CD4-positive, alpha-beta T cell treated with Interleukin-6 at 100 ng/mL for 8 hours (primary cell): ENCODE data around the gene RNF123.
"Not testable (repeated sequence)": the region's sequence is repeated elsewhere in the genome, so short reads cannot be mapped to it uniquely, and the experiment has no call there.

Experiments used
- DNase-seq: peaks from one replicate; pipeline ENCODE4 v3.0.0-alpha.2; 2020; ENCODE audit warnings: mixed read lengths, low spot score

The RNF123 gene

DNA sequence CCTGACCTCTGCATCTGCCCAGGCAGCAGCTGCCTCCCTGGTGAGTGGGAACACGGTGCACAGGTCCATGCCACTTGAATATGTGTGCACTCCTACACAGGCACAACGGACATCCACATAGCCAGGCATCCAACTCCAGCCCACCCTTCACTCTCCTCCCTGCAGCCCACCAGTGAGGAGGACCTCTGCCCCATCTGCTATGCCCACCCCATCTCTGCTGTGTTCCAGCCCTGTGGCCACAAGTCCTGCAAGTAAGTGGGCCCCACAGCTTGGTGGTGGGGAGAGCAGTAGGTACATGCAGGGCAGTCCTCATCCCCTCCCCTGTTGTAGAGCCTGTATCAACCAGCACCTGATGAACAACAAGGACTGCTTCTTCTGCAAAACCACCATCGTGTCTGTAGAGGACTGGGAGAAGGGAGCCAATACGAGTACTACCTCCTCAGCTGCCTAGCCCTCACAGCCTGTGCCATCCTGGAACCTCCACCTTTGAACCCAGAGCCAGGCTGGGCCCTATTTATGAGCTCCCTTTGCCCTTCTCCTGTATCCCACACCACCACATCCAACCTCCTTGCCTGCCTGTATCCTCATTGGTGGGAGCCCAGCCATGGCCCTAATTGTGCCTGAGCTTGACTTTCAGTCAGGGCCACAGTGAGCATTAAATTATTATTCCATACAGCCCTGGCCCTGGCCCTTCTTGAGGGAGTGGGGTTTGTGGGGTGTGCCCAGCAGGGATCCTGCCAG is 31.7 kb downstream of the RNF123 start:
- DNase-seq: no peak

DNA sequence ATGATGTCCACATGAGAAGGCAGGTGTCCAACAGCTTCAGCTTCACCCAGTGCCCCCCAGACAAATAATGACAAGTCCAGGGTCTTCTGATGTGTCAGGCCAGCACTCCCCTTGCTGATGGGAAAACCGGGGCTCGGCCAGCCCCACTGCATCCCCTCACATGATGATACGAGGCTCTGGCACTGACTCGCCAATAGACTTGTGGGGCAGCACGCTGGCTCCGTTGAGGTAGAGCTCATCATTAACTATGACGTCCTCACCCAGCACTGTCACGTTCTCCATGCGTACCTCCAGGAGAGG is 32.2 kb downstream of the RNF123 start:
- DNase-seq: no peak

DNA sequence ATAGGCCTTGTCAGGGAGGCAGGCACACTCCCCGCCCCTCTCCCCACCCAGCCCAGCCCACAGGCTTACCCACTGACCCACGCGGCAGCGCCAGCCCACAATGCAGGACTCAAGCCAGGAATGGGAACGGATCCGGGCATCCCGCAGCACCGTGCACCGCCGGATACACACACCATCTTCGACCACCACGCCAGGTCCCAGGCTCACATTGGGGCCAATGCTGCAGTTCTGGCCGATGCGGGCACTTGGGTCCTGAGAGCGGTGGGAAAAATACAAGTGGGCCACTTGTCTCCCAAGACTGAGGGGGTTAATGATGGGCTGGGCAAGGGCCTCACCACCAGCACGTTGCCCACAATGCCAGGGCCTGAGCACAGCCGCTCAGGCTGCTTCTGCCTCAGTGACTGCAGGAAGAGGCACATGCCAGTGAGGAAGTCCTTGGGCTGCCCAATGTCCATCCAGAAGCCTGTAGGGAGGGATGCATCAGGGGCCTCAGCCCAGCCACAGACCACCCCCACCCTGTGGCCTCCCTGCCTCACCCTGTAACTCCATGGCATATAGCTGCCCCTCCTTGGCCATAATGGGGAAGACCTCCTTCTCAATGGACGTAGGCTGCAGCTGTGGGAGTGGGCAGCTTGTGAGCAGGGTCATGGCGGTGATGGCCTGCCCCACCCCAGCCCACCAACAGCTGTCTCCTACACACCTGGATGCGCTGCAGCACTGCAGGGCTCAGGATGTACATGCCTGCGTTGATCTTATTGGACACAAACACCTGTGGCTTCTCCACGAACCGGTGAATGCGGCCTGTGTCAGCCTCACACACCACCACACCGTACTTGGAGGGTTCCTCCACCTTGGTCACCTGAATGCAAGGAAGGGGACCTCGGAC is 32.8 kb downstream of the RNF123 start:
- no peak for DNase-seq

DNA sequence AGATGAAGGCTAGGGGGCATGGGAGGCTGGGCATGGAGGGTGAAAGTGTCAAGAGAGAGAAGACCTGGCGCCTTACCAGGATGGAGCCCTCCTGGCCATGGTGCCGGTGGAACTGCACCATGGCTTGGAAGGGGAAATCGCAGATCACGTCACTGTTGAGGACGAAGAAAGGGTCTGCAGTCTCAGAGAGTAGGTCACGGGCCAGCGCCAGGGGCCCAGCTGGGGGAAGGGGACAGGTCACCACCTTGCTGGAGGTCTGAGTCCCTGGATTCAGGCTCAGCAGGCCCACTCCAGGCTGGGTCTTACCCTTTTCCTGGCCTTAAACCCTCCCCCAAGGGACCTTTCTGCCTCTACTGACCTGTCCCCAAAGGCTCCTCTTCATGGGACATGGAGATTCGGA is 33.5 kb downstream of the RNF123 start:
- DNase-seq: no peak

DNA sequence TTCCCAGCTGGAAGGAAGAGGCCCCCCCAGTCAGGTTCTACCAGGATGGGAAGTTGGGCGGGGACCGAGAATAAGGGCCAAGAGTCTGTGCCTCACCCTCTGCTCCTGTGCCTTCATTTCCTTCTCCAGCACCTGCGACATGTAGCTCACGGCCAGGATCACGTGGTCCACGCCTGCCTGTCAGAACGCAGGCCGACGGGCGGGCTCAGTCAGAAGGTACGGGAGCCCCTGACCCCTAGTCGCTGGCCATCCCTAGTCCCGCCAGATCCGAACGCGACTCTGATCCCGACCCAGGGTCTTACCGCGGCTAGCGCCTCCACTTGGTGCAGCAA is 33.9 kb downstream of the RNF123 start:
- DNase-seq: peak; percentile 46

DNA sequence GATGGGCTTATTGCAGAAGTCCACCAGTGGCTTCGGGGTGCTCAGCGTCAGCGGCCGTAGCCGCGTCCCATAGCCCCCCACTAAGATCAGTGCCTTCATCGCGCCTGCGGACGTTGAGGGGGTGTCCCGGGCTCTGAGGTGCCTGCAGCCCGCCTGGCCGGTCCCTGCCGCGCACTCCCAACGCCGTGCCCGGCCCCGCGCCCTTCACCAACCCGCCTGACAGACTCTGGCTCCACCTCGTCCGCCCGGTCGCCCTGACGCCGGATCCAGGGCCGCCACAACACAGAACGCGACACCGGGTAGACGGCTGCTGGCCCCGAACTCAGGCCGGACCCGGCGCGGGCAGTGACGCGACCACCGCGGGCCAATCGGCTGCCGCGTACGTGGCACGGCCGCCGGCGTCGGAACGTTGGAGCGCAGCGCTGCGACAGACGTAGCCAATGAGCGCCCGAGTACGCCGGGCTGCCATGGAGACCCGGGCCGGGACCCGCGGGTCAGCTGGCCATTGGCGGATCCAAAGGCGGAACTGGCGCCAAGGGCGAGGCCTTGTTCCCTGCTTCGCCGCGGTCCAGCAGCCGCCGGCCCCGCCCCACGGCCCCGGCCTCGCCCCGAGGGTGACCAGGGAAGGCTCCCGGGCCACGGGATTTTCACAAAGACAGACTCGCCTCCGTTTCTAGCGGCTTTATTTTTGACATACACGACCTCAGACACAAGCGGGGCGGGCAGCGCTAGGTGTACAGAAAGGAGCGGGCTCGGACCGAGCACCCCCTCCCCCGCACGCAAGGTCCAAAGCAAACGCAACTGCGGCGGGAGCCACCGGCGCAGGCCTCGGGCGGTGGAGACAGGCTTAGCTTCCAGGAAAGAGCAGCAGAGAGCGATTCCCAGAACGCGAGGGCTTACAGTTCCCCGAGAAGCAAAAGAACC is 34.5 kb downstream of the RNF123 start, which contains the start of gene GMPPB:
GMPPB (minus strand) TSS at position 324 of the 924 bp plus-strand sequence; CDS start at position 99, 225 bp downstream.
- peak; percentile 91 for DNase-seq

DNA sequence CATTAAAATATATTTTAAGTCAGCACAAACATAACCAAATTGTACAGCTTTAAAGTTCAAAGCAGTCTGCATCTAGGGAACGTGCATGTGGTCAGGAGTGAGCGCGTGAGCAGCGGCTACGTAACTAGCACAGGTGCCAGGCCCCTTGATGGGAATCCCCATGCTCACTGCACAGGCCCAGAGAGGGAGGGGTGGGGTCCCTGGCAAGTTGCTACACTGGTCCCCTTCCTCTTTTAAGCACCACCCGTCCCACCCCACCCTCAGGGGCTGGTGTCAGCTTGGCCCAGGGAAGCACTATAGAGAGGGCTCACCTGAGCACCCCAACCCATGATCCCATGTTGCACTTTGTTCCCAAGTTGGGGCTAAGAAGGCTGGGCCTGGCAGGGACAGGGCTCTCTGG is 35.2 kb downstream of the RNF123 start:
- no peak for DNase-seq

DNA sequence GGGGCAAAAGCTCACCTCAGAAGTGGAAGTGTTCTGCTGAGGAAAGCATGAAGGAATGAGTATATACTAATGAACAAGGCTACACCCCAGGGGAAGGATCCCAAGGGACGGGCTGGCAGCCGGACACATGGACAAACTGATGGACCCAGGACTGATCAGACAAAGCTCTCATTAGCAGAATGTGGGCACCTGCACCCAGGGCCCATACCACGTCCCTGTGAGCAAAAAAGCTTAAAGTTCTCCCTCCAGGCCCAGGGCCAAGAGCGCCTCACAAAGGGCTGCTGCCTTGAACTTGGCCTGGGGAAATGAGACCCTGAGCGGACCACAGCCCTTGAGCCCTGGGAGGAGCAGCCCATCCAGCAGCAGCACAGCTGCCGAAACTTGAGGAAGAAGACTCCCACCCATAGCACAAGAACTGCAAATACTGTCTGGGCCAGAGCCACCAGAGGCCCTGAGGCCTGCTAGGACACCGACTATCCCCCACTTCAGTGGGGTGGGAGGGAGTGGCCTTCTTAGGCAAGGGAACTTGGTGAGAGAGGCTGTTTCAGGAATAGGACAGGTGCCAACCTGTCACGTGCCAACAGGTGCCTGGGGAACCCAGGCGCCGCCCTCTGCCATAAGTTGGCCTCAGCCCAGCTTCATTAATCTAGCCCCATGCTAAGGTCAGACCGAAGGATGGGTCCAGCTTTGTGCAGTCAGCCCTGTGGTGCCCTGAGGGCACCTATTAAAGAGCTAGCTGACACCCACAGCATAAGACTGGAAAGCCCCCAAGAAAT is 36.7 kb downstream of the RNF123 start:
- DNase-seq: no peak

DNA sequence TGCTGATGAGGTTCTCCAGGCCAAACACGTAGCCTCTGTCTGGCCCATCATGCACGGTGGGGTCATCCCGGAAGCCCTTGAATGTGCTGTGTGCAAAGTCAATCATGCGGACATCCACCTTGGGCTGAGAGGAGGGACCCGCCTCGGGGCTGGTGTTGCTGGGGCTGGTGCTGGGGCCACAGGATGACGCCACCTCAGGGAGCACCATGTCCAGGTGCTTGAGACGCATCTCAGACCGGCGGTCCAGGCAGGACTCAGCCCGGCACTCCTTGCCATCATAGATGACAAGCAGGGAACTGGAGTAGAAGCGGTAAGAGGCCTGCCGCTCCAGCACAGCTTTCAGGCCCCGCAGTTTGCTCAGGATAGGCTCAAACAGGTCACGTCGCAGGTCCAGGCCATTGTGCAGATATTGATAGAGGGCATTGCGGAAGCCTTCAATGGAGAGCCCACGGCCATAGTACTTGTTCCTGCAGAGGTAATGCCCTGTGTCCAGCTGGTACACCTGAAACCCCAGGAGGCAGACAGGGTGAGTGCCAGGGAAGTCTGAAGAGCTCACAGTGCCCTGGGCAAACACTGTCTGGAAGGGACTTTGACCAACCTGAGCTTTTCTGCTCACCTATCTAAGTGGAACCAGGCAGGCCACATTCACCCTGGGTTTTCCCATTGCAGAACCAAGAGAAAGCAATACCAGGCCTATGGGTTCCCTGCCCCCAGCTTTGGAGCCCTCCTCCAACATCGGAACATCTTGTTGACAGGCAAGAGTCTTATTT is 38.0 kb downstream of the RNF123 start:
- DNase-seq: no peak

DNA sequence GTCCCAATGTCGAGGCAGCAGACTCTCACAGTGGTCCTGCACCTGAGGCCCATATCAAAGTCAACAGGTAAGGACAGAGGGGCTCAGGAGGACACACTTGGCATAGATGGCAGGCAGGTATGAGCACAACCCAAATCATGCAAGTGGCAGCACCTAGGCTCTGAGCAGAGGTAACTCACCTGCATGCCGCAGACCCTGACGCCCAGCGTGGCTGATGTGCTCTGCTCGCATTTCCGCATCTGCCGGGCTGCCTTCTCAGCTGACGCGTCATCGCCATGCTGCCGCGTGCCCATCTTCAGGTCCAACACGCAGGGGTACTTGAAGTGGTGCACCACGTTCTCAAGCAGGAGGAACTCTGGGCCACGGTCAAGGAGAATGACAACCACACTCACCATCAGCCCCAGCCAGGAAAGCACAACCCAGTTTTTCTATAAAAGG is 38.6 kb downstream of the RNF123 start:
- DNase-seq: no peak

DNA sequence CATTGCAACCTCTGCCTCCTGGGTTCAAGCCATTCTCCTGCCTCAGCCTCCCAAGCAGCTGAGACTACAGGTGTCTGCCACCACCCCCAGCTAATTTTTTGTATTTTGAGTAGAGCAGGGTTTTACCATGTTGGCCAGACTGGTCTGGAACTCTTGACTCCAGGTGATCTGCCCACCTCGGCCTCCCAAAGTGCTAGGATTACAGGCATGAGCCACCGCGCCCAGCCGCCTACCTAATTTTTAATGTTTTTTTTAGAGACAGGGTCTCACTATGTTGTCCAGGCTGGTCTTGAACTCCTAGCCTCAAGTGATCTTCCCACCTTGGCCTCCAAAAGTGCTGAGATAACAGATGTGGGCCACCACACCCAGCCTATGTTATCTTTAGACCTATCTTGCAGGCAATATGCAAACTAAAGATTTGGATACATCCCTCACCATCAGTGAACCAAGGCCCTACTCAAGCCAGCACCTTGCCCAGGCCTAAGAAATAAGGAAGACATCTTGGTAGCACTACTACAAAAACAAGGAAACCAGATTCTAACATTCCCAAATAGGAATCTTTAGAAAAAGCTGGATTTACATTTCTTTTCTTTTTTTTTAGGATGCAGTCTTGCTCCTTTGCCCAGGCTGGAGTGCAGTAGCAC is 40.7 kb downstream of the RNF123 start:
- DNase-seq: no peak

DNA sequence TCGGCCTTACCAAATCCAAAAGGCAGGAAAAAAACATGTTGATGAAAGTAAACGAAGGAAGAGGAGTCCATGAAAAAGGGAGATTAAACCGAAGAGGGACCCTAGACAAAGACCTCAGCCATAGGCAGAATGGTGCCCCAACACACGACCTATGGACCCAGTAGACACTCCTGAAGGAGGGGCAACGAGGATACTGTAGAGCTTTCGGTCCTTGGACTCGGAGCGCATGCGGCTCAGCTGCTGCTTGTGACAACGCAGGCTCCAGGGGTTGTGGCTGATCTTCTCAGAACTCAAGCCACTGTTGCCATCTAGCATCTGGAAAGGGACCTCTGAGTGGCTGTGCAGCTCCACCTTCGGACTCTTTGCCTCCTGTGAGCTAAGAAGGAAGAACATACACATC is 43.2 kb downstream of the RNF123 start:
- no peak for DNase-seq

DNA sequence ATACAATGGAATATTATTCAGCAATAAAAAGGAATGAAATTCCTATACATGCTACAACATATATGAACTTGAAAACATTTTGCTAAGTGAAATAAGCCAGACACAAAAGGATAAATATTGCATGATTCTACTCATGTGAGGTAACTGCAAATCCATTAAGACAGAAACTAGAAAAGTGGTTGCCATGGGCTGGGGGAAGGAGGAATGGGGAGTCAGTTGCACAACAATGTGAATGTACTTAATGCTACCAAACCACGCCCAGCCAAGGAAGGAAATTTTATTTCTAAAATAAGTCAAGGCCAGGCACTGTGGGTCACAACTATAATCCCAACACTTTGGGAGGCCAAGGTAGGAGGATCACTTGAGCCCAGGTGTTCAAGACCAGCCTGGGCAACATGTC is 44.2 kb downstream of the RNF123 start:
- DNase-seq: no peak

DNA sequence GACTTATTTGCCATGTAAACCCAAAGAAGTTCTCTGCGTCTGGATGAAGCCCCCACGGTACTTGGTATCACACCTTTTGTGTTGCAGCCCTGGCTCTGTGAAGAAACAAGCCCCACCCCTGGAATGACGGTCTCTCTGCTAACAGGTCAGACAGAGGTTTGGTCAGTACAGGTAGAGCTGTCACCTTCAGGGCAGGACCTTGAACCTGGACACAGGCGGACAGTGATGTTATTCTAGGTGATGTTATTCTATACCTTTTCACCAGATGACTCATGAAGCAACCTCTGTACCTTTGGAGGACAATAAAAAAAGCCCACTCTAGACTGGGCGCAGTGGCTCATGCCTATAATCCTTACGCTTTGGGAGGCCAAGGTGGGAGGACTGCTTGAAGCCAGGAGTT is 45.4 kb downstream of the RNF123 start:
- DNase-seq: no peak

DNA sequence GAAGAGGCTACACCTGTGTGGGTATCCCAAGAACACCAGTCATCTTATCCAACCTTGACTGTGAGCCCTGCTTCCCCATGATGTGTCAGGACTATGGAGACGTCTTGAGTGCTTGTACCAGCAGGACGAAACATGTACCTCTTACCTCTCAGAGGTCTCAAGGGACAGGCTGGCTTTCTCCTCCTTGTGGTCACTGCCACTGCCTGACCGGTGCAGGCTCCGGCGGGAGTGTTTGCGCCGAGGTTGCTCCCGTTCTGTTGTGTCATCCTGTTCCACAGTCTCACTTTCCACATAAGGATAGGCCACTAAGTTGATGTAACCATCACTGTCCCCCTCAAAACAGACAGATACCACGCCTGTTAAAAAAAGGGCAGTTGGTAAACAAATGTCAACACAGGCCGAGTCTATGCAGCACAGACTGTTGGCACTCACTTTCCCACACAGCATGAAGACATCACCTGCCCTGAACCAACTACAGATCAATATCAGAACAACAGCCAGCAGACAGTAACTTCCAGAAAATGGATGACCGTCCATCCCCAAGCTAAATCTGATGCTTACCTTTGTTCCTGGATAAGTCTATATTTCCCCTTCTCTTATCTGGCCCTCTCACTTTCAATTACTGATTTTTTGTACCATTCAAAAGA is 48.8 kb downstream of the RNF123 start:
- no peak for DNase-seq

DNA sequence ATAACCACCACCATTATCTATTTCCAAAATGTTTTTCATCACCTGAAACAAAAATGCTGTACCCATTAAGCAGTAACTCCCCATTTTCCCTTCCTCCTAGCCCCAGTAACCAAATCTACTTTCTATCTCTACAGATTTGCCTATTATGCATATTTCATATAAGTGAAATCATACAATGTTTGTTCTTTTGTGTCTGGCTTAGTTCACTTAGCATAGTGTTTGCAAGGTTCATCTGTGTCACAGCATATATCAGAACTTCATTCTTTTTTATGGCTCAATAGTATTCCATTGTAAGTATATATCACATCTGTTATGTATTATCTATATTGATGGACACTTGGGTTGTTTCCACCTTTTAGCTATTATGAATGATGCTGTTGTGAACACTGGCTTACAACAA is 51.1 kb downstream of the RNF123 start:
- DNase-seq: no peak

DNA sequence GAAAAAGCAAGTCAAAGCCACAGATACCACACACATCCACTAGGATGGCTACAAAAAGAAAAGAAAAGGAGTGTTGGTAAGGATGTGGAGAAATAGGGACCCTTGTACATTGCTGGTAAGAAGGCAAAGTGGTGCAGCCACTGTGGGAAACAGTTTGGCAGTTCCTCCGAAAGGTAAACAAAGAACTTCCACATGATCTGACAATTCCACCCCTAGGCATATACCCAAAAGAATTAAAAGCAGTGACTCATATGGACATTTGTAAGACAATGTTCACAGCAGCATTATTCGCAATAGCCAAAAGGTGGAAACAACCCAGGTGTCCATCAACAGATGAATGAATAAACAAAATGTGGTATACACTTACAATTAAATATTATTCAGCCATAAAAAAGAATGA is 56.6 kb downstream of the RNF123 start:
- no peak for DNase-seq

DNA sequence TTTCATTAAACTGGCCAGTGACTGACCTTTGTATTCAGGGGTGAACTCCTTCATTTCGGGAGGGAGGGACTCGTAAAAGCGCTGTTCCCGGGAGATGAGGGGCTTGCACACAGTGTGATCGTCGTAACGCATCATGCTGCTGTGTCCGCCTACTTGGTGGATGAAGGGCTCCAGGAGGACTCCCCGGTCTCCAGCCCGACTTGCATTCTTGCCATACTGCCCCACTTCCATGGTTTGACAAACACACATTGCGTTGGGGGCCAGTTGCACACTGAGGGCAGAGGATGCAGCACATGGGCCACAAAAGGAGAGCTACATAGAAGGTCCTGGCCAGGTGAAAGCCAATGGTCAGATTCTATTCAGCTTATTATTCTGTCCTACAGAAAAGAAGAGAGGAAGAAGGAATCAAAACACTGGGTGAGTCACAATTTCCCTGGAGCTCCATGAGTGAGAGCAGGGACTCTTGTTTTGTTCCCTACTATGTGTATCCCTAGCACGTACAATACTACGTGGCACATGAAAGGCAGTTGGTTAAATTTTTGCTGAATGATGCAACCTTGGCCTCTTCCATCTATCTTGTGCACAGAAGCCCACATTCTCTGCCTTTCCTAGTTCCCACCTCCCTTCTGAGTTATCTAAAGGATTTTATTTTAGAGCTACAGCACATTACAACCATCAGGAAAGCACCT is 58.6 kb downstream of the RNF123 start:
- DNase-seq: no peak

DNA sequence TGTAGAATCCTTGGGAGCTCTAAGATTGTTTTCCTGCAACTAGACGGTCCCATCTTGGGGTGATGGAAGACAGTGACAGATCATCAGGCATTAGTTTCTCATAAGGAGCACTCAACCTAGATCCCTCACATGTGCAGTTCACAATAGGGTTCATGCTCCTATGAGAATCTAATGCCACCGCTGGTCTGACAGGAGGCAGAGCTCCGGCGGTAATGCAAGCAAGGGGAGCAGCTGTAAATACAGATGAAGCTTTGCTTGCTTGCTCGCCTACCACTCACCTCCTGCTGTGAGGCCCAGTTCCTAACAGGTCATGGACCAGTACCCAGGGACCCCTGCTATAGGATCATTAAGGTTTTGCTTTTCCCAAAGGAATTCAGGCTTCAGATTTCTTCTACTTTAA is 59.5 kb downstream of the RNF123 start:
- not testable (repeated sequence) for DNase-seq
